GM23338 (cell line): ENCODE data around the gene PDZK1IP1. TPM values are rescaled to one million over a fixed set of nuclear protein-coding genes. Genes with fewer than 3 reads are reported as not detected.

ENCODE experiments used
- ATAC-seq: fragments of 200-7000 bp; cut with Tn5 transposase; 3 replicates; pipeline ENCODE4 v1.9.1; 2020
- DNase-seq: peaks from one replicate; pipeline ENCODE4 v3.0.0-alpha.2; 2015; ENCODE audit warnings: low spot score
- H2AFZ ChIP-seq: fragments of 200-600 bp; sonication (generic); 2 replicates; pipeline ENCODE4 v1.8.0; 2016; ENCODE audit warnings: antibody characterized with exemption, mild to moderate bottlenecking, moderate library complexity
- H3F3A ChIP-seq: fragments of 200-600 bp; sonication (generic); replicated peaks from 2 replicates; pipeline ENCODE4 v1.8.0; 2017; ENCODE audit warnings: antibody characterized with exemption, mixed run types, low read depth
- H3K27ac ChIP-seq: fragments of 200-600 bp; sonication (generic); 2 replicates; pipeline ENCODE4 v1.6.1; 2016; ENCODE audit warnings: low read depth
- H3K27me3 ChIP-seq: fragments of 200-600 bp; sonication (generic); 2 replicates; pipeline ENCODE4 v1.8.0; 2016; ENCODE audit warnings: mild to moderate bottlenecking, mixed run types, moderate library complexity; ENCODE audit not compliant: insufficient read depth
- H3K36me3 ChIP-seq: fragments of 200-600 bp; sonication (generic); 2 replicates; pipeline ENCODE4 v1.8.0; 2016; ENCODE audit warnings: mild to moderate bottlenecking; ENCODE audit not compliant: insufficient read depth
- H3K4me1 ChIP-seq: fragments of 200-600 bp; sonication (generic); 2 replicates; pipeline ENCODE4 v1.8.0; 2016; ENCODE audit warnings: mild to moderate bottlenecking, moderate library complexity; ENCODE audit not compliant: insufficient read depth
- H3K4me2 ChIP-seq: fragments of 200-600 bp; sonication (generic); 2 replicates; pipeline ENCODE4 v1.7.1; 2017; ENCODE audit warnings: mixed run types
- H3K4me3 ChIP-seq: fragments of 200-600 bp; sonication (generic); 2 replicates; pipeline ENCODE4 v1.6.1; 2016; ENCODE audit warnings: mixed run types
- H3K79me2 ChIP-seq: fragments of 200-600 bp; sonication (generic); replicated peaks from 2 replicates; pipeline ENCODE4 v1.8.0; 2017; ENCODE audit warnings: mild to moderate bottlenecking; ENCODE audit not compliant: insufficient read depth
- H3K9me2 ChIP-seq: fragments of 200-600 bp; sonication (generic); 2 replicates; pipeline ENCODE4 v1.8.0; 2017; ENCODE audit not compliant: insufficient read depth
- H4K20me1 ChIP-seq: fragments of 200-600 bp; sonication (generic); replicated peaks from 2 replicates; pipeline ENCODE4 v1.8.0; 2017; ENCODE audit warnings: mild to moderate bottlenecking; ENCODE audit not compliant: insufficient read depth
- H3K27ac Mint-ChIP-seq: 2 replicates; pipeline ENCODE4 v1.8.0; 2020; ENCODE audit warnings: inconsistent platforms, mild to moderate bottlenecking, moderate library complexity, mixed read lengths
- H3K27me3 Mint-ChIP-seq: 3 replicates; pipeline ENCODE4 v1.8.0; 2022; ENCODE audit warnings: low read depth, mild to moderate bottlenecking, moderate library complexity, mixed read lengths, inconsistent platforms; ENCODE audit not compliant: insufficient read depth, poor library complexity
- H3K36me3 Mint-ChIP-seq: 3 replicates; pipeline ENCODE4 v1.8.0; 2021; ENCODE audit warnings: low read depth, mild to moderate bottlenecking, inconsistent platforms, moderate library complexity, mixed read lengths
- H3K4me1 Mint-ChIP-seq: 3 replicates; pipeline ENCODE4 v1.8.0; 2020; ENCODE audit warnings: mild to moderate bottlenecking, inconsistent platforms, mixed read lengths
- H3K4me3 Mint-ChIP-seq: 3 replicates; pipeline ENCODE4 v1.8.0; 2021; ENCODE audit warnings: moderate library complexity, mild to moderate bottlenecking, inconsistent platforms, mixed read lengths
- H3K9me3 Mint-ChIP-seq: 3 replicates; pipeline ENCODE4 v1.8.0; 2020; ENCODE audit warnings: moderate library complexity, mild to moderate bottlenecking, inconsistent platforms, mixed read lengths
- CREB1 ChIP-seq: fragments of 250-450 bp; sonication (Bioruptor Pico); IDR thresholded peaks from 2 replicates; pipeline ENCODE4 v1.5.0; 2020; ENCODE audit warnings: low read depth, mild to moderate bottlenecking, moderate library complexity
- EZH2 ChIP-seq: fragments of 200-600 bp; sonication (generic); IDR thresholded peaks from one replicate; pipeline ENCODE4 v1.8.0; 2017; ENCODE audit warnings: antibody characterized with exemption, mild to moderate bottlenecking, low read depth; ENCODE audit not compliant: unreplicated experiment
- EZH2phosphoT487 ChIP-seq: fragments of 200-600 bp; sonication (generic); IDR thresholded peaks from one replicate; pipeline ENCODE4 v1.8.1; 2018; ENCODE audit warnings: antibody characterized with exemption; ENCODE audit not compliant: unreplicated experiment
- JUNB ChIP-seq: IDR thresholded peaks from one replicate; pipeline ENCODE4 v1.6.1; 2016; ENCODE audit warnings: antibody characterized with exemption; ENCODE audit not compliant: unreplicated experiment
- NANOG ChIP-seq: IDR thresholded peaks from 2 replicates; pipeline ENCODE4 v1.6.1; 2016; ENCODE audit warnings: antibody characterized with exemption, borderline replicate concordance
- POLR2AphosphoS5 ChIP-seq: IDR thresholded peaks from 2 replicates; pipeline ENCODE4 v1.6.1; 2016; ENCODE audit warnings: antibody characterized with exemption, low read depth
- STAT1 ChIP-seq: IDR thresholded peaks from one replicate; pipeline ENCODE4 v1.6.1; 2016; ENCODE audit warnings: antibody characterized with exemption; ENCODE audit not compliant: unreplicated experiment
- ZNF114 ChIP-seq: fragments of 250-450 bp; sonication (Bioruptor Pico); IDR thresholded peaks from 2 replicates; pipeline ENCODE4 v1.5.0; 2020; ENCODE audit warnings: mild to moderate bottlenecking, moderate library complexity
- ZNF331 ChIP-seq: fragments of 250-450 bp; sonication (Bioruptor Pico); IDR thresholded peaks from 2 replicates; pipeline ENCODE4 v1.5.0; 2020; ENCODE audit warnings: low read depth, mild to moderate bottlenecking, moderate library complexity
- polyA plus RNA-seq: library from polyadenylated mRNA; unstranded; fragments of >200 nt; fragmentation: Nextera tagmentation; extraction: Ambion mirVana; gene quantifications from 2 replicates; pipeline ENCODE4 v1.2.1, GENCODE V29; 2016
- total RNA-seq: library from RNA; depleted of rRNA; stranded (reverse); fragments of >200 nt; shearing (Covaris generic); gene quantifications from 2 replicates; pipeline ENCODE4 v1.2.3, GENCODE V29; 2014
- TF ChIP-seq, protein P1 (sequence below): fragments of 250-450 bp; sonication (Bioruptor Pico); IDR thresholded peaks from 2 replicates; pipeline ENCODE4 v1.5.0; 2020; ENCODE audit warnings: mild to moderate bottlenecking, moderate library complexity
- TF ChIP-seq, protein P2 (sequence below): IDR thresholded peaks from one replicate; pipeline ENCODE4 v1.6.1; 2018; ENCODE audit warnings: antibody characterized with exemption; ENCODE audit not compliant: unreplicated experiment
- TF ChIP-seq, protein P3 (sequence below), 2 experiments: fragments of 200-600 bp in 1 of 2; sonication (generic) in 1 of 2; conservative IDR thresholded peaks; 2 replicates each; pipeline versions ENCODE4 v1.5.1 to v1.6.1; 2016 to 2017; ENCODE audit warnings: antibody characterized with exemption in 2 of 2, low read depth in 2 of 2, mild to moderate bottlenecking in 2 of 2, moderate library complexity in 1 of 2
- TF ChIP-seq, protein P4 (sequence below): IDR thresholded peaks from 2 replicates; pipeline ENCODE4 v1.6.1; 2016; ENCODE audit warnings: antibody characterized with exemption

PDZK1IP1 gene
- total and polyA plus RNA-seq, 2 experiments from 2014 or later = not detected

DNA sequence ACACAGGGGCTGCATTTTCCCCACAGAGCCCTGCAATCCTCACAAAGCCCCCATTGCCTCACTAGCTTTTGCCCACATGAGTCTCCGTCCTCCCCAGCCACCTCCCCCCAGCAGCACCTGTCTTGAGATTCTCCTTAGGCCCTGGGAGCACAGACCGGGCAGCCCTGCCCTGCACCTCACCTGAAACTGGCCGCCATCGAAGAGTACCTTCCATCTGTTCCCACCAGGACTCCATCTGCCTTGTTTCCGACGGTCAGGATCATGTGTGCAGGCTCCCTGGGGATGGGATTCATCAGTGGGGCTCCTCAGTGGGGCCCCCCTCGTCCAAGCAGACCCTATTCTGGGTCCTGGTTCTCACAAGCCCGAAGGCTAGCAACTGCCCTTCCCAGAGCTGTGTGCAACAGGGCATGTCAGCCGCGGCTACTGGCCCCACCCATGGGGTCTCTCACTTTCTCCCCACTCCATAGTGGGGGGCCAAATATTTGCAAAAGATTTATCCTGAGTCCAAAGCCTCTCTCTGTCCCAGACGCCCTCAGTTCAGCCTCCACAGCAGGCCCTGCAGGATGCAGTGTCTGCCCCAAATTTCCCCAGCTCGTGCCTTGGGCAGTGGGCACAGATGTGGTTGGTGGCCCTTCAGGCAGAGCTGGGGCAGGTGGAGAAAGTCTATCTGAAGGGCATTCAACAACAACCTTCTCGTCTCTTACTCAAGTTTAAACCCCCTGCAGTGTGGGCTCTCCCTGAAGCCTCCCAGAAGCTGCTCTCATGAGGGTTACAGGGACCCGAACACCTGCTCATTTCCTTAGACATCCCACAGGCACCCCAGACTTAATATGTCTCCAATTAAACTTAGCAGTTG is 4.8 kb downstream of the PDZK1IP1 start:
- TF ChIP-seq CREB1 (CRISPR knock-in tag) = no peak
- no peak for TF ChIP-seq ZNF114 (CRISPR knock-in tag)
- TF ChIP-seq EZH2phosphoT487 = no peak
- no peak for TF ChIP-seq POLR2AphosphoS5
- TF ChIP-seq, protein P1, sequence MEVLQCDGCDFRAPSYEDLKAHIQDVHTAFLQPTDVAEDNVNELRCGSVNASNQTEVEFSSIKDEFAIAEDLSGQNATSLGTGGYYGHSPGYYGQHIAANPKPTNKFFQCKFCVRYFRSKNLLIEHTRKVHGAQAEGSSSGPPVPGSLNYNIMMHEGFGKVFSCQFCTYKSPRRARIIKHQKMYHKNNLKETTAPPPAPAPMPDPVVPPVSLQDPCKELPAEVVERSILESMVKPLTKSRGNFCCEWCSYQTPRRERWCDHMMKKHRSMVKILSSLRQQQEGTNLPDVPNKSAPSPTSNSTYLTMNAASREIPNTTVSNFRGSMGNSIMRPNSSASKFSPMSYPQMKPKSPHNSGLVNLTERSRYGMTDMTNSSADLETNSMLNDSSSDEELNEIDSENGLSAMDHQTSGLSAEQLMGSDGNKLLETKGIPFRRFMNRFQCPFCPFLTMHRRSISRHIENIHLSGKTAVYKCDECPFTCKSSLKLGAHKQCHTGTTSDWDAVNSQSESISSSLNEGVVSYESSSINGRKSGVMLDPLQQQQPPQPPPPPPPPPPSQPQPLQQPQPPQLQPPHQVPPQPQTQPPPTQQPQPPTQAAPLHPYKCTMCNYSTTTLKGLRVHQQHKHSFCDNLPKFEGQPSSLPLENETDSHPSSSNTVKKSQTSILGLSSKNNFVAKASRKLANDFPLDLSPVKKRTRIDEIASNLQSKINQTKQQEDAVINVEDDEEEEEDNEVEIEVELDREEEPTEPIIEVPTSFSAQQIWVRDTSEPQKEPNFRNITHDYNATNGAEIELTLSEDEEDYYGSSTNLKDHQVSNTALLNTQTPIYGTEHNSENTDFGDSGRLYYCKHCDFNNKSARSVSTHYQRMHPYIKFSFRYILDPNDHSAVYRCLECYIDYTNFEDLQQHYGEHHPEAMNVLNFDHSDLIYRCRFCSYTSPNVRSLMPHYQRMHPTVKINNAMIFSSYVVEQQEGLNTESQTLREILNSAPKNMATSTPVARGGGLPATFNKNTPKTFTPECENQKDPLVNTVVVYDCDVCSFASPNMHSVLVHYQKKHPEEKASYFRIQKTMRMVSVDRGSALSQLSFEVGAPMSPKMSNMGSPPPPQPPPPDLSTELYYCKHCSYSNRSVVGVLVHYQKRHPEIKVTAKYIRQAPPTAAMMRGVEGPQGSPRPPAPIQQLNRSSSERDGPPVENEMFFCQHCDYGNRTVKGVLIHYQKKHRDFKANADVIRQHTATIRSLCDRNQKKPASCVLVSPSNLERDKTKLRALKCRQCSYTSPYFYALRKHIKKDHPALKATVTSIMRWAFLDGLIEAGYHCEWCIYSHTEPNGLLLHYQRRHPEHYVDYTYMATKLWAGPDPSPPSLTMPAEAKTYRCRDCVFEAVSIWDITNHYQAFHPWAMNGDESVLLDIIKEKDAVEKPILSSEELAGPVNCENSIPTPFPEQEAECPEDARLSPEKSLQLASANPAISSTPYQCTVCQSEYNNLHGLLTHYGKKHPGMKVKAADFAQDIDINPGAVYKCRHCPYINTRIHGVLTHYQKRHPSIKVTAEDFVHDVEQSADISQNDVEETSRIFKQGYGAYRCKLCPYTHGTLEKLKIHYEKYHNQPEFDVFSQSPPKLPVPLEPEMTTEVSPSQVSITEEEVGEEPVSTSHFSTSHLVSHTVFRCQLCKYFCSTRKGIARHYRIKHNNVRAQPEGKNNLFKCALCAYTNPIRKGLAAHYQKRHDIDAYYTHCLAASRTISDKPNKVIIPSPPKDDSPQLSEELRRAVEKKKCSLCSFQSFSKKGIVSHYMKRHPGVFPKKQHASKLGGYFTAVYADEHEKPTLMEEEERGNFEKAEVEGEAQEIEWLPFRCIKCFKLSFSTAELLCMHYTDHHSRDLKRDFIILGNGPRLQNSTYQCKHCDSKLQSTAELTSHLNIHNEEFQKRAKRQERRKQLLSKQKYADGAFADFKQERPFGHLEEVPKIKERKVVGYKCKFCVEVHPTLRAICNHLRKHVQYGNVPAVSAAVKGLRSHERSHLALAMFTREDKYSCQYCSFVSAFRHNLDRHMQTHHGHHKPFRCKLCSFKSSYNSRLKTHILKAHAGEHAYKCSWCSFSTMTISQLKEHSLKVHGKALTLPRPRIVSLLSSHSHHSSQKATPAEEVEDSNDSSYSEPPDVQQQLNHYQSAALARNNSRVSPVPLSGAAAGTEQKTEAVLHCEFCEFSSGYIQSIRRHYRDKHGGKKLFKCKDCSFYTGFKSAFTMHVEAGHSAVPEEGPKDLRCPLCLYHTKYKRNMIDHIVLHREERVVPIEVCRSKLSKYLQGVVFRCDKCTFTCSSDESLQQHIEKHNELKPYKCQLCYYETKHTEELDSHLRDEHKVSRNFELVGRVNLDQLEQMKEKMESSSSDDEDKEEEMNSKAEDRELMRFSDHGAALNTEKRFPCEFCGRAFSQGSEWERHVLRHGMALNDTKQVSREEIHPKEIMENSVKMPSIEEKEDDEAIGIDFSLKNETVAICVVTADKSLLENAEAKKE (CRISPR knock-in tag) = no peak
- TF ChIP-seq STAT1 = no peak
- no peak for TF ChIP-seq JUNB
- TF ChIP-seq NANOG = no peak
- TF ChIP-seq, protein P2, sequence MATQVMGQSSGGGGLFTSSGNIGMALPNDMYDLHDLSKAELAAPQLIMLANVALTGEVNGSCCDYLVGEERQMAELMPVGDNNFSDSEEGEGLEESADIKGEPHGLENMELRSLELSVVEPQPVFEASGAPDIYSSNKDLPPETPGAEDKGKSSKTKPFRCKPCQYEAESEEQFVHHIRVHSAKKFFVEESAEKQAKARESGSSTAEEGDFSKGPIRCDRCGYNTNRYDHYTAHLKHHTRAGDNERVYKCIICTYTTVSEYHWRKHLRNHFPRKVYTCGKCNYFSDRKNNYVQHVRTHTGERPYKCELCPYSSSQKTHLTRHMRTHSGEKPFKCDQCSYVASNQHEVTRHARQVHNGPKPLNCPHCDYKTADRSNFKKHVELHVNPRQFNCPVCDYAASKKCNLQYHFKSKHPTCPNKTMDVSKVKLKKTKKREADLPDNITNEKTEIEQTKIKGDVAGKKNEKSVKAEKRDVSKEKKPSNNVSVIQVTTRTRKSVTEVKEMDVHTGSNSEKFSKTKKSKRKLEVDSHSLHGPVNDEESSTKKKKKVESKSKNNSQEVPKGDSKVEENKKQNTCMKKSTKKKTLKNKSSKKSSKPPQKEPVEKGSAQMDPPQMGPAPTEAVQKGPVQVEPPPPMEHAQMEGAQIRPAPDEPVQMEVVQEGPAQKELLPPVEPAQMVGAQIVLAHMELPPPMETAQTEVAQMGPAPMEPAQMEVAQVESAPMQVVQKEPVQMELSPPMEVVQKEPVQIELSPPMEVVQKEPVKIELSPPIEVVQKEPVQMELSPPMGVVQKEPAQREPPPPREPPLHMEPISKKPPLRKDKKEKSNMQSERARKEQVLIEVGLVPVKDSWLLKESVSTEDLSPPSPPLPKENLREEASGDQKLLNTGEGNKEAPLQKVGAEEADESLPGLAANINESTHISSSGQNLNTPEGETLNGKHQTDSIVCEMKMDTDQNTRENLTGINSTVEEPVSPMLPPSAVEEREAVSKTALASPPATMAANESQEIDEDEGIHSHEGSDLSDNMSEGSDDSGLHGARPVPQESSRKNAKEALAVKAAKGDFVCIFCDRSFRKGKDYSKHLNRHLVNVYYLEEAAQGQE = no peak
- no peak for TF ChIP-seq ZNF331 (CRISPR knock-in tag)
- TF ChIP-seq, protein P3, sequence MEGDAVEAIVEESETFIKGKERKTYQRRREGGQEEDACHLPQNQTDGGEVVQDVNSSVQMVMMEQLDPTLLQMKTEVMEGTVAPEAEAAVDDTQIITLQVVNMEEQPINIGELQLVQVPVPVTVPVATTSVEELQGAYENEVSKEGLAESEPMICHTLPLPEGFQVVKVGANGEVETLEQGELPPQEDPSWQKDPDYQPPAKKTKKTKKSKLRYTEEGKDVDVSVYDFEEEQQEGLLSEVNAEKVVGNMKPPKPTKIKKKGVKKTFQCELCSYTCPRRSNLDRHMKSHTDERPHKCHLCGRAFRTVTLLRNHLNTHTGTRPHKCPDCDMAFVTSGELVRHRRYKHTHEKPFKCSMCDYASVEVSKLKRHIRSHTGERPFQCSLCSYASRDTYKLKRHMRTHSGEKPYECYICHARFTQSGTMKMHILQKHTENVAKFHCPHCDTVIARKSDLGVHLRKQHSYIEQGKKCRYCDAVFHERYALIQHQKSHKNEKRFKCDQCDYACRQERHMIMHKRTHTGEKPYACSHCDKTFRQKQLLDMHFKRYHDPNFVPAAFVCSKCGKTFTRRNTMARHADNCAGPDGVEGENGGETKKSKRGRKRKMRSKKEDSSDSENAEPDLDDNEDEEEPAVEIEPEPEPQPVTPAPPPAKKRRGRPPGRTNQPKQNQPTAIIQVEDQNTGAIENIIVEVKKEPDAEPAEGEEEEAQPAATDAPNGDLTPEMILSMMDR (conservative IDR thresholded peaks at IDR 0.05; ENCODE audit: low read depth in 2 of 2) = no peak
- TF ChIP-seq EZH2 = no peak
- TF ChIP-seq, protein P4, sequence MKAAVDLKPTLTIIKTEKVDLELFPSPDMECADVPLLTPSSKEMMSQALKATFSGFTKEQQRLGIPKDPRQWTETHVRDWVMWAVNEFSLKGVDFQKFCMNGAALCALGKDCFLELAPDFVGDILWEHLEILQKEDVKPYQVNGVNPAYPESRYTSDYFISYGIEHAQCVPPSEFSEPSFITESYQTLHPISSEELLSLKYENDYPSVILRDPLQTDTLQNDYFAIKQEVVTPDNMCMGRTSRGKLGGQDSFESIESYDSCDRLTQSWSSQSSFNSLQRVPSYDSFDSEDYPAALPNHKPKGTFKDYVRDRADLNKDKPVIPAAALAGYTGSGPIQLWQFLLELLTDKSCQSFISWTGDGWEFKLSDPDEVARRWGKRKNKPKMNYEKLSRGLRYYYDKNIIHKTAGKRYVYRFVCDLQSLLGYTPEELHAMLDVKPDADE = no peak
- no peak overlapping the region; the same call in 2 of the 3 replicates for H3K4me3 Mint-ChIP-seq

More for the DNA sequence above, 4.8 kb downstream of the PDZK1IP1 start:
- no peak overlapping the region for H3K4me2 ChIP-seq
- H4K20me1 ChIP-seq = no peaks in the 10 kb centered on the region
- H3K27me3 Mint-ChIP-seq = peaks cover 18% of the 10 kb centered on the region
- DNase-seq (no peak), ATAC-seq (no peak)
- H3K27ac Mint-ChIP-seq = no peak overlapping the region
- H3K4me1 Mint-ChIP-seq = peaks cover 15% of the 10 kb centered on the region
- H3K9me3 Mint-ChIP-seq = peaks cover 18% of the 10 kb centered on the region; the same call in 2 of the 3 replicates
- no peaks in the 10 kb centered on the region for H3F3A ChIP-seq
- H3K4me3 ChIP-seq = no peak overlapping the region
- no peaks in the 10 kb centered on the region for H3K79me2 ChIP-seq
- H3K36me3 ChIP-seq = no peaks in the 10 kb centered on the region
- H3K27me3 ChIP-seq = peaks cover 8% of the 10 kb centered on the region
- no peak overlapping the region for H3K27ac ChIP-seq
- no peak overlapping the region for H2AFZ ChIP-seq
- no peaks in the 10 kb centered on the region for H3K4me1 ChIP-seq
- H3K9me2 ChIP-seq = no peaks in the 10 kb centered on the region
- no peaks in the 10 kb centered on the region; the same call in 2 of the 3 replicates for H3K36me3 Mint-ChIP-seq
